Astrocyte (in vitro differentiated cells and primary cell): ENCODE data around the gene SMAD3.

Experiments
- CTCF ChIP-seq: IDR thresholded peaks from 2 replicates; pipeline ENCODE4 v1.5.1; 2011; ENCODE audit warnings: low read depth, mild to moderate bottlenecking, inconsistent platforms, low read length, moderate library complexity; ENCODE audit not compliant: insufficient read depth
- EZH2 ChIP-seq: IDR thresholded peaks from 2 replicates; pipeline ENCODE4 v1.6.1; 2012; ENCODE audit warnings: mild to moderate bottlenecking, low read length, inconsistent platforms; ENCODE audit not compliant: insufficient read depth

GRCh38 chr15:67033012-67033411, 32.4 kb upstream of the SMAD3 start:
- no peak for TF ChIP-seq CTCF
- TF ChIP-seq EZH2 = no peak
